Measurements from ENCODE around the gene ETNK2. TPM values are rescaled to one million over a fixed set of nuclear protein-coding genes. Genes with fewer than 3 reads are reported as not detected.
A peak's percentile ranks its signal among the peaks of the same experiment; 100 is the strongest.

Gene ETNK2
- polyA plus RNA-seq, 3 donors: not detected

GRCh38 chr1:204153667-204154066 lies 1.8 kb upstream of the ETNK2 start:
- Histone ChIP-seq H2AFZ (ENCODE audit: insufficient read depth, low read depth, low read length, poor library complexity, severe bottlenecking) (no peak overlapping the region), H3K27me3 (ENCODE audit: control insufficient read depth in 2 of 2, insufficient read depth in 2 of 2, low read length in 2 of 2) (peaks cover 8 to 35% of the 10 kb centered on the region in 2 donors), H3K36me3 (replicated peaks in 1 of 2; ENCODE audit: control insufficient read depth in 1 of 2, insufficient read depth in 2 of 2, low read length in 2 of 2) (no peaks in the 10 kb centered on the region), H3K4me1 (ENCODE audit: control insufficient read depth in 1 of 2, insufficient read depth in 2 of 2, low read length in 2 of 2) (peaks cover 9 to 18% of the 10 kb centered on the region in 2 donors), H3K9ac (ENCODE audit: insufficient read depth, low read length, poor library complexity, severe bottlenecking) (no peak overlapping the region), H3K27ac (ENCODE audit: low read depth in 1 of 2, low read length in 2 of 2) (no peak overlapping the region), H3K9me3 (replicated peaks in 1 of 2; ENCODE audit: control insufficient read depth in 1 of 2, insufficient read depth in 1 of 2, low read length in 2 of 2) (no peaks in the 10 kb centered on the region), H3K79me2 (ENCODE audit: insufficient read depth, low read length) (no peaks in the 10 kb centered on the region), H3K4me3 (replicated peaks in 1 of 3; ENCODE audit: low read depth in 2 of 3, low read length in 3 of 3) (no peak overlapping the region), H4K20me1 (ENCODE audit: insufficient read depth, low read length) (no peaks in the 10 kb centered on the region), H3K4me2 (replicated peaks; ENCODE audit: extremely low read depth, low read length, poor library complexity, severe bottlenecking) (no peak overlapping the region)
- no peaks in the 10 kb centered on the region for H3K36me3 Mint-ChIP-seq
- no peak for TF ChIP-seq CTCF (IDR thresholded peaks at IDR 0.05)
- DNase-seq: no peak
- peaks cover 0 to 2% (median 0%) of the 10 kb centered on the region in 7 donors for H3K9me3 Mint-ChIP-seq
- H3K4me3 Mint-ChIP-seq: peak overlapping the region in 1 of 2 donors; percentile 64
- H3K27me3 Mint-ChIP-seq (ENCODE audit: low read depth in 3 of 3): peaks cover 34 to 50% (median 47%) of the 10 kb centered on the region in 3 donors
- H3K27ac Mint-ChIP-seq: no peak overlapping the region
- WGBS (ENCODE audit: insufficient coverage): 95% methylated on average over 3 of the region's 5 CpGs
- peaks cover 10% of the 10 kb centered on the region for H3K4me1 Mint-ChIP-seq
- intact Hi-C loops (cut with micrococcal nuclease): no loop called here

GRCh38 chr1:204152310-204153044 lies 633 bp upstream of the ETNK2 start:
- Histone ChIP-seq H3K4me3 (replicated peaks in 1 of 3; ENCODE audit: low read depth in 2 of 3, low read length in 3 of 3) (peak overlapping the region; percentile 15 to 70 (median 32)), H3K36me3 (replicated peaks in 1 of 2; ENCODE audit: control insufficient read depth in 1 of 2, insufficient read depth in 2 of 2, low read length in 2 of 2) (no peaks in the 10 kb centered on the region), H3K79me2 (ENCODE audit: insufficient read depth, low read length) (no peaks in the 10 kb centered on the region), H4K20me1 (ENCODE audit: insufficient read depth, low read length) (no peaks in the 10 kb centered on the region), H3K4me1 (ENCODE audit: control insufficient read depth in 1 of 2, insufficient read depth in 2 of 2, low read length in 2 of 2) (peaks cover 9 to 18% of the 10 kb centered on the region in 2 donors), H3K9ac (ENCODE audit: insufficient read depth, low read length, poor library complexity, severe bottlenecking) (peak overlapping the region; percentile 57), H3K4me2 (replicated peaks; ENCODE audit: extremely low read depth, low read length, poor library complexity, severe bottlenecking) (peak overlapping the region; percentile 83), H3K9me3 (replicated peaks in 1 of 2; ENCODE audit: control insufficient read depth in 1 of 2, insufficient read depth in 1 of 2, low read length in 2 of 2) (no peaks in the 10 kb centered on the region), H3K27me3 (ENCODE audit: control insufficient read depth in 2 of 2, insufficient read depth in 2 of 2, low read length in 2 of 2) (peaks cover 8 to 35% of the 10 kb centered on the region in 2 donors), H2AFZ (ENCODE audit: insufficient read depth, low read depth, low read length, poor library complexity, severe bottlenecking) (peak overlapping the region; percentile 85), H3K27ac (ENCODE audit: low read depth in 1 of 2, low read length in 2 of 2) (no peak overlapping the region)
- WGBS (ENCODE audit: insufficient coverage): 51% methylated on average over 12 of the region's 25 CpGs
- intact Hi-C loops (cut with micrococcal nuclease): no loop called here
- H3K27ac Mint-ChIP-seq: peak overlapping the region in 1 of 7 donors; percentile 15
- peaks cover 9% of the 10 kb centered on the region for H3K4me1 Mint-ChIP-seq
- peak overlapping the region; percentile 68 to 85 for H3K4me3 Mint-ChIP-seq
- no peak for TF ChIP-seq CTCF (IDR thresholded peaks at IDR 0.05)
- H3K36me3 Mint-ChIP-seq: no peaks in the 10 kb centered on the region
- DNase-seq: no peak
- H3K27me3 Mint-ChIP-seq (ENCODE audit: low read depth in 3 of 3): peaks cover 34 to 50% (median 46%) of the 10 kb centered on the region in 3 donors
- peaks cover 0 to 2% (median 0%) of the 10 kb centered on the region in 7 donors for H3K9me3 Mint-ChIP-seq
